ENCODE measurements around the gene KATNIP.

KATNIP gene

GRCh38 chr16:27538528-27538927 is 11.4 kb upstream of the KATNIP start:
- Histone ChIP-seq H3K27ac (replicated peaks) (no peak overlapping the region), H3K27me3 (ENCODE audit: insufficient read depth, poor library complexity, severe bottlenecking) (no peaks in the 10 kb centered on the region), H3K4me3 (replicated peaks; ENCODE audit: insufficient read depth, low read length) (no peak overlapping the region)
- TF ChIP-seq SPI1 (IDR thresholded peaks at IDR 0.05; ENCODE audit: borderline replicate concordance, low read depth) = no peak
- no peak for TF ChIP-seq GABPA (IDR thresholded peaks at IDR 0.05; ENCODE audit: low read depth)
- no peak for TF ChIP-seq POLR2AphosphoS5 (IDR thresholded peaks at IDR 0.05; ENCODE audit: low read depth)
- no peak for TF ChIP-seq REST (IDR thresholded peaks at IDR 0.05; ENCODE audit: insufficient replicate concordance, low read depth)
- TF ChIP-seq CTCF (IDR thresholded peaks at IDR 0.05; ENCODE audit: insufficient read depth, low read length) = no peak
- no peak for DNase-seq (ENCODE audit: low read depth in 1 of 2, low spot score in 1 of 2)

GRCh38 chr16:27539120-27539519 is 10.8 kb upstream of the KATNIP start:
- TF ChIP-seq CTCF (IDR thresholded peaks at IDR 0.05; ENCODE audit: insufficient read depth, low read length) = no peak
- no peaks in the 10 kb centered on the region for H3K27me3 ChIP-seq (ENCODE audit: insufficient read depth, poor library complexity, severe bottlenecking)
- DNase-seq (ENCODE audit: low read depth in 1 of 2, low spot score in 1 of 2) = no peak
- no peak overlapping the region for H3K27ac ChIP-seq (replicated peaks)
- H3K4me3 ChIP-seq (replicated peaks; ENCODE audit: insufficient read depth, low read length) = no peak overlapping the region

- H3K4me3 ChIP-seq (replicated peaks; ENCODE audit: insufficient read depth, low read length) = no peak overlapping the region
- no peak overlapping the region for H3K27ac ChIP-seq (replicated peaks)
- H3K27me3 ChIP-seq (ENCODE audit: insufficient read depth, poor library complexity, severe bottlenecking) = no peaks in the 10 kb centered on the region
- TF ChIP-seq CTCF (IDR thresholded peaks at IDR 0.05; ENCODE audit: insufficient read depth, low read length) (no peak), GABPA (IDR thresholded peaks at IDR 0.05; ENCODE audit: low read depth) (no peak), SPI1 (IDR thresholded peaks at IDR 0.05; ENCODE audit: borderline replicate concordance, low read depth) (no peak), REST (IDR thresholded peaks at IDR 0.05; ENCODE audit: insufficient replicate concordance, low read depth) (no peak), POLR2AphosphoS5 (IDR thresholded peaks at IDR 0.05; ENCODE audit: low read depth) (no peak)
- no peak for DNase-seq (ENCODE audit: low read depth in 1 of 2, low spot score in 1 of 2)
These were observed 10.3 kb upstream of the KATNIP start for GRCh38 chr16:27539636-27540035.

GRCh38 chr16:27543801-27544200 is 6.1 kb upstream of the KATNIP start:
- no peak for DNase-seq (ENCODE audit: low read depth in 1 of 2, low spot score in 1 of 2)
- Histone ChIP-seq H3K4me3 (replicated peaks; ENCODE audit: insufficient read depth, low read length) (no peak overlapping the region), H3K27ac (replicated peaks) (no peak overlapping the region), H3K27me3 (ENCODE audit: insufficient read depth, poor library complexity, severe bottlenecking) (no peaks in the 10 kb centered on the region)
- TF ChIP-seq GABPA (IDR thresholded peaks at IDR 0.05; ENCODE audit: low read depth) (no peak), SPI1 (IDR thresholded peaks at IDR 0.05; ENCODE audit: borderline replicate concordance, low read depth) (no peak), REST (IDR thresholded peaks at IDR 0.05; ENCODE audit: insufficient replicate concordance, low read depth) (no peak), POLR2AphosphoS5 (IDR thresholded peaks at IDR 0.05; ENCODE audit: low read depth) (no peak), CTCF (IDR thresholded peaks at IDR 0.05; ENCODE audit: insufficient read depth, low read length) (no peak)

Data from HL-60 (cell line).